MM.1S (cell line): ENCODE results near the gene GRIA4.

Source experiments
- CTCF ChIP-seq: fragments of 300-600 bp; sonication (generic); IDR thresholded peaks from 2 replicates; pipeline ENCODE4 v1.5.1; 2016; ENCODE audit warnings: antibody characterized with exemption, low read length, mixed read lengths
- EZH2 ChIP-seq: fragments of 300-600 bp; sonication (generic); optimal IDR thresholded peaks from 2 replicates; pipeline ENCODE3; 2017; ENCODE audit warnings: low read depth, mild to moderate bottlenecking, antibody characterized with exemption, low read length, mixed read lengths

- TF ChIP-seq CTCF, result no peak
- TF ChIP-seq EZH2, result no peak
These were observed 339.2 kb downstream of the GRIA4 start for GRCh38 chr11:105948918-105949590.
